Immature natural killer cell (primary cell): ENCODE results near the gene MYH7B. TPM values are rescaled to one million over a fixed set of nuclear protein-coding genes. Genes with fewer than 3 reads are reported as not detected.
A peak's percentile ranks its signal among the peaks of the same experiment; 100 is the strongest.

ENCODE experiments used
- DNase-seq, 3 donors: peaks; one replicate each; pipeline ENCODE4 v3.0.0; 2022; ENCODE audit warnings: mixed read lengths in 1 of 3
- H3K27ac Mint-ChIP-seq, 6 donors: one replicate each; pipeline ENCODE4 v1.8.0; 2020; ENCODE audit warnings: mixed read lengths in 6 of 6, mild to moderate bottlenecking in 5 of 6, inconsistent platforms in 4 of 6, moderate library complexity in 3 of 6
- H3K27me3 Mint-ChIP-seq, 3 donors: one replicate each; pipeline ENCODE4 v1.8.0; 2020 to 2021; ENCODE audit warnings: low read depth in 3 of 3, mild to moderate bottlenecking in 3 of 3, mixed read lengths in 3 of 3, moderate library complexity in 3 of 3, inconsistent platforms in 1 of 3
- H3K36me3 Mint-ChIP-seq, 3 donors: one replicate each; pipeline ENCODE4 v1.8.0; 2020; ENCODE audit warnings: mixed read lengths in 3 of 3, inconsistent platforms in 2 of 3, mild to moderate bottlenecking in 2 of 3
- H3K4me1 Mint-ChIP-seq, 2 donors: one replicate each; pipeline ENCODE4 v1.8.0; 2020; ENCODE audit warnings: inconsistent platforms in 2 of 2, mild to moderate bottlenecking in 2 of 2, mixed read lengths in 2 of 2, moderate library complexity in 1 of 2
- H3K4me3 Mint-ChIP-seq, 5 donors: one replicate each; pipeline ENCODE4 v1.8.0; 2020; ENCODE audit warnings: mild to moderate bottlenecking in 5 of 5, mixed read lengths in 5 of 5, inconsistent platforms in 3 of 5, moderate library complexity in 3 of 5
- H3K9me3 Mint-ChIP-seq, 6 donors: one replicate each; pipeline ENCODE4 v1.8.0; 2020; ENCODE audit warnings: mild to moderate bottlenecking in 6 of 6, mixed read lengths in 6 of 6, inconsistent platforms in 4 of 6, moderate library complexity in 3 of 6
- polyA plus RNA-seq, 3 donors: library from polyadenylated mRNA; unstranded; fragments of 300-500 nt; fragmentation: Illumina TruSeq; gene quantifications; one replicate each; pipeline ENCODE4 v1.2.3, GENCODE V29; 2021

Gene MYH7B
- polyA plus RNA-seq, 3 donors from 2014 or later = not detected

DNA sequence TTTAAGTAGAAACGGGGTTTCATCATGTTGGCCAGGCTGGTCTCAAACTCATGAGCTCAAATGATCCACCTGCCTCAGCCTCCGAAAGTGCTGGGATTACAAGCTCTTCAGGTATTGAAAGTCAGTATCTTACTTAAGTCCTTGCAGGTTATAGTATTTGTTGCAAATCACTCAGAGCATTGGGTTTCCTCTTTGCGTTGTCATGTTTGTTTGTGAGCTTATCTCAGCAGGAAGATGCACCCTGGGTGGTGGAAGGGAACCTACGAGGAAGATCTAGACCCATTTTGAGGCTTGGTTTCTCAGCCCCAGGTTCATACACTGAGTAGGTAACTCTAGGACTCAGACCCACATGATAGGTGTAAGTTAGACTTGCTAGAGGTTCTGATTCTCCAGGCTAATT is 18.6 kb downstream of the MYH7B start:
- Mint-ChIP-seq H3K4me3 (no peak overlapping the region), H3K4me1 (no peaks in the 10 kb centered on the region), H3K27me3 (peaks cover 0 to 6% (median 2%) of the 10 kb centered on the region in 3 donors), H3K36me3 (no peaks in the 10 kb centered on the region), H3K9me3 (no peaks in the 10 kb centered on the region), H3K27ac (no peak overlapping the region)
- no peak for DNase-seq

DNA sequence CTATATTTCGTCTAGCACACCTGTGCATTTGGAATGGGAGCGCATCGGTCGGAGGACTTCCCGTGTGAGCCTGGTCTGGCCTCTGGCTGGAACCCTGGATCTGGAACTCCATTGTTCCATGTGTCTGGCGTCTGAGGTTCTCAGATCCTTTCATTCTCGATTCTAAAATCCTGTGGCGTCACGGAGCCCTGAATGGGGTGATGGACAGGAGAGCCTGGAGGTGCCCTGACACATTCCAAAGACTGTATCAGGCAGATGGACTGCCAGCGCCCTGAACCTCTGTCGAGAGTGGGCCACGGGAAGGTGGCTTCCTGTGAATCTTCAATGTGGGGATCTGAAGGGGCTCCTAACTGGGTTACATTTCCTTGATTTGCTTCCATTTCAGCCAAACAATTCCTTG is 20.6 kb downstream of the MYH7B start:
- no peak for DNase-seq
- Mint-ChIP-seq H3K27ac (no peak overlapping the region), H3K4me1 (no peaks in the 10 kb centered on the region), H3K4me3 (no peak overlapping the region), H3K9me3 (no peaks in the 10 kb centered on the region), H3K36me3 (no peaks in the 10 kb centered on the region), H3K27me3 (peaks cover 0 to 7% (median 5%) of the 10 kb centered on the region in 3 donors)

DNA sequence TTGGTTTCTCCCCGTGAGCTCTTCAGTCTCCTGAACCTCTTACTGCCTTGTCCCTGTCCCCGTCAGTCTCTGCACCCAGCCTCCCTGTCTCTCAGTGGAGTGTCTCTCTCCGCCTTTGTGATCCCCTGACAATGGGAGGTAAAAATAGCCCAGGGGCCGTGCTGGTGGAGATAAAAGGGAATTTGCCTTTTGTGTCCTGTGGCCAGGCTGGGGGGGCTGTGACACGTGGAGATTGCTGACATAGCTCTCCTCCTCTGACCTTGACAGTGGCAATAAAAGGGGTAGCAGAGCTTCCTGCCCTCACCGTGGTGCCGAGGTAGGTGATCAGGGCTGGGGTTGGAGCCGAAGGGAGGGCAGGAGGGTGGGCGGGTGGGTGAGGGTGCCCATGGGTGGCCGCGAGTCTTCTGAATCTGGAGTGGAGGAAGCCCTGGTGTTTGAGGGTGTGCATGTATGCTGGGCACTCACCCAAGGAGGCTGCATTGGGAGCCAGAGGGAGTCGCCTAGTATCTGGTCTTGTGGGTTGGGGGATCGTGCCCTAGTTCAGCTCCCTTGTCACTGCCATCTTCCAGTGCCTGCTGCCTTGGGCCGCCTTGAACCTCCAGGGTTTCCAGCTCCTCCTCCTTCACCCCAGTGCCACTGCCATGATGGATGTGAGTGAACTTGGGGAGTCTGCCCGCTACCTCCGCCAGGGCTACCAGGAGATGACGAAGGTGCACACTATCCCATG is 21.9 kb downstream of the MYH7B start:
- no peaks in the 10 kb centered on the region for H3K4me1 Mint-ChIP-seq
- no peaks in the 10 kb centered on the region for H3K9me3 Mint-ChIP-seq
- peaks cover 2 to 10% (median 5%) of the 10 kb centered on the region in 3 donors for H3K27me3 Mint-ChIP-seq
- no peak overlapping the region for H3K4me3 Mint-ChIP-seq
- H3K36me3 Mint-ChIP-seq = no peaks in the 10 kb centered on the region
- H3K27ac Mint-ChIP-seq = no peak overlapping the region
- DNase-seq = no peak

DNA sequence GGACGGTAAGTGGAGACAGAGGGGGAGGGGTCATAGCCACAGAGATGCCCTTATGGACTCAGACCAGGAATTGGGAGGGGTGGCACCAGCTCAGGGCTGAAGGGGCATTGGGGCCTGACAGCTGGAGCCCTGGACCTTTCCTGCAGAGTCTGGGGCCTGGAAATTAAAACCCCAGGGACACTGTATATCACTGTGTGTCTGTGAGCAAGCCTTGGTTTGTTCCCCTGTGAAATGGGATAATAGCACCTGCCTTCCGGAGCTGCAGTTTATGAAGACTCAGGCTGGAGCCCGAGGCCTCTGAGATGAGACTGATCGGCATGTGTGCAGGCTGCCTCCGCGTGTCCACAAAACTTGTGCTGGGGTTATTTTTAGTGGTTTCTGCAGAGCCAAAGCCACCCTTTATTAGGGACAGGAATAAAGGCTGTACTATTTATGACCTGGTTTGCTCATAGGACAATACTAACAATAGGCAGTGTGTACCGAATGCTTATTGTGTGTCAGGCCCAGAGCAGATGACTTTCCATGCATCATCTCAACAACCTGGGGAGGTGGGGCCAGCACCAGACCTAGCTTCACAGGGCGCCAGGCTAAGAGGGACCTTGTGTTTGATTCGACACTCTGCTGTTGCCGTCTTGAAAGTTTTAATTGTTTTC is 22.6 kb downstream of the MYH7B start:
- Mint-ChIP-seq H3K36me3 (no peaks in the 10 kb centered on the region), H3K4me3 (no peak overlapping the region), H3K27me3 (peaks cover 2 to 10% (median 6%) of the 10 kb centered on the region in 3 donors), H3K4me1 (no peaks in the 10 kb centered on the region), H3K9me3 (no peaks in the 10 kb centered on the region), H3K27ac (no peak overlapping the region)
- no peak for DNase-seq

DNA sequence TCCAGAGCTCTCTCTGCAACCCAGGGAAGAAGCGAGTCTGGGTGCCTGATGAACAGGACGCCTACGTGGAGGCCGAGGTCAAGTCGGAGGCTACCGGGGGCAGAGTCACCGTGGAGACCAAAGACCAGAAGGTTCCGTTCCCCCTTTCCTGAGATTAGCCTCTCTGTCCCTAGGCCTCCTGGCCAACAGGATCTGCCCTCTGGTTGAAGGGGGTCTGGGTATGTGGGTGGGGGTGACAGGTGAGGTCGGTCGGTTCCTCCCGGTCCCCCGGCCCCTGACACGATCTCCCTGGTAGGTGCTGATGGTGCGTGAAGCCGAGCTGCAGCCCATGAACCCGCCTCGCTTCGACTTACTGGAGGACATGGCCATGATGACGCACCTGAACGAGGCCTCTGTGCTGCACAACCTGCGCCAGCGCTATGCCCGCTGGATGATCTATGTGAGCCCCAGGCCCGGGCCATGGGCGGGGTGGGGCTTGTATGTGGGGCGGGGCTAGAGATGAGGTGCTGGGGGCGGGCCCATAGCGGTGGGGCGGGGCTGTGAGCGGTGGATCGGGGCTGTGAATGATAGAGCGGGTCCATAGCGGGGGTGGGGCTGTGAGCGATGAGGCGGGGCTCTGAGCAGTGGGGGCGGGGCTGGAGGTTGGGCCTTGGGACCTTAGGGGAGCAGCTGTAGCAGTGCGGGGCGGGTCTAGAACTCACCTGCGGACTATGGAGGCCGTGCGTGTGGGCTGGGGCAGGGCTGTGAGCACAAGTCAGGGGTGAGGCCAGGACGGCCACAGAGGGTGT is 23.9 kb downstream of the MYH7B start:
- Mint-ChIP-seq H3K36me3 (no peaks in the 10 kb centered on the region), H3K4me1 (peaks cover 0 to 2% of the 10 kb centered on the region in 2 donors), H3K9me3 (no peaks in the 10 kb centered on the region), H3K27ac (no peak overlapping the region), H3K27me3 (peaks cover 2 to 10% (median 8%) of the 10 kb centered on the region in 3 donors), H3K4me3 (no peak overlapping the region)
- no peak for DNase-seq

DNA sequence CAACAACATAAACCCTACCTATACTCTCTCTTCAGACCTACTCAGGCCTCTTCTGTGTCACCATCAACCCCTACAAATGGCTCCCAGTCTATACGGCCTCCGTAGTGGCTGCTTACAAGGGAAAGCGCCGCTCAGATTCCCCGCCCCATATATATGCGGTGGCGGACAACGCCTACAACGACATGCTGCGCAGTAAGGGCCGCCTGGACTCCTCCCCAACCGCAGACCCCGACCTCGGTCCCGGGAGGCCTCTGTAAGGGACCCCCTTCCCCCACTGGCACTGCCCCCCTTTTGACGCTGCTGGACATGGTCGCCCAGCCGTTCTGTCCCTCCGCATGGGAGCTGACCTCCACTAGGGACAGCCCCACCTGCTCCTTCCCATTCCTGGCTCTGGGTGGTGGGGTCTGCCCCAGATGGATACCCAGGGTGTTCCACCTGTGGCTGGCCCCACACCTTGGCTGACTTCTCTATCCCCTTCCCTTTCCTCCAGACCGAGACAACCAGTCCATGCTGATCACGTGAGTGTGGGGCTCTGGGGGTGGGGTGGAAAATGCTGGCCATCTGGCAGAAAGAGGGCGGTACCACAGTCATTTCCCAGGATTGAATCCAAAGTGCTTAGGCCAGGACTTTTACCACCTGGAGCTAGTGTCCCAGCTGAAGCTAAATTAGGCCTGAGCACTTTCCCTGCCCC is 25.0 kb downstream of the MYH7B start:
- Mint-ChIP-seq H3K4me1 (peaks cover 0 to 2% of the 10 kb centered on the region in 2 donors), H3K9me3 (no peaks in the 10 kb centered on the region), H3K4me3 (no peak overlapping the region), H3K27me3 (peaks cover 3 to 10% (median 8%) of the 10 kb centered on the region in 3 donors), H3K27ac (no peak overlapping the region), H3K36me3 (no peaks in the 10 kb centered on the region)
- DNase-seq = no peak

DNA sequence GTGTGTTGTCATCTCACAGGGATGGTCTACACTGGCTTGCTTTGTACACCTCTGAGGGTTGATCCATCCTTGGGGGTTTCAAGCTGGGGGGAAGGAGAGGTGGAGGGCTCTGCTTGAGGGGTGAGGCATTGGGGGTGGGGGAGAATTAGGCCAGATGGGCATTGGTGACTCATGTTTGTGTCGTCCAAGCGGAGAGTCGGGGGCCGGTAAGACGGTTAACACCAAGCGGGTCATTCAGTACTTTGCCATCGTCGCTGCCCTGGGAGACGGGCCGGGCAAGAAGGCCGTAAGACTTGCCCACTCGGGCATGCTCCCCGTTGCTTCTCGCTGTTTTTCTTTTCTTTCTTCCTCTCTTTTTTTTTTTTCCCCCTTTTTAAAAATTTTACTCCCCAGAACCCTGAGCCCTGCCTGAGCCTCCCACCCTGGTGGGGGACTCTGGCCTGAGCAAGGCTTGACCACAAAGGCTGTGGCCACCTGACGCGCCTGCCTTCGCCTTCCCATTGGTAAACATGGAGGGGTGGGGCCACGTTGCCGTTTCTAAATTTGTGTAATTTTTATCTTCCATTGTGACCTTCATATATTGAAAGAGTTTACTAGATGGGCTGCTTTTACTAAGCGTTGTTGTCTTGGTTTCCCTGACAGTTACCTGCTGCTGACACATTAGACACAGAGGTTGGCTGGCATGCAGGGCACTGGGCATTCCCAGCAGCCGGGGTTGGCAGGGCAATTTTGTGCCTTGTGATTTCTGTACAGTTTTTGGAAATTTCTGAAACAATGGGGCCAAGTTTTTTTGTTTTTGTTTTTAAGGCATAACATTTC is 26.8 kb downstream of the MYH7B start:
- no peaks in the 10 kb centered on the region for H3K36me3 Mint-ChIP-seq
- H3K4me1 Mint-ChIP-seq = peaks cover 0 to 2% of the 10 kb centered on the region in 2 donors
- no peak overlapping the region for H3K27ac Mint-ChIP-seq
- DNase-seq = no peak
- H3K4me3 Mint-ChIP-seq = no peak overlapping the region
- peaks cover 3 to 8% (median 3%) of the 10 kb centered on the region in 3 donors for H3K27me3 Mint-ChIP-seq
- no peaks in the 10 kb centered on the region for H3K9me3 Mint-ChIP-seq

DNA sequence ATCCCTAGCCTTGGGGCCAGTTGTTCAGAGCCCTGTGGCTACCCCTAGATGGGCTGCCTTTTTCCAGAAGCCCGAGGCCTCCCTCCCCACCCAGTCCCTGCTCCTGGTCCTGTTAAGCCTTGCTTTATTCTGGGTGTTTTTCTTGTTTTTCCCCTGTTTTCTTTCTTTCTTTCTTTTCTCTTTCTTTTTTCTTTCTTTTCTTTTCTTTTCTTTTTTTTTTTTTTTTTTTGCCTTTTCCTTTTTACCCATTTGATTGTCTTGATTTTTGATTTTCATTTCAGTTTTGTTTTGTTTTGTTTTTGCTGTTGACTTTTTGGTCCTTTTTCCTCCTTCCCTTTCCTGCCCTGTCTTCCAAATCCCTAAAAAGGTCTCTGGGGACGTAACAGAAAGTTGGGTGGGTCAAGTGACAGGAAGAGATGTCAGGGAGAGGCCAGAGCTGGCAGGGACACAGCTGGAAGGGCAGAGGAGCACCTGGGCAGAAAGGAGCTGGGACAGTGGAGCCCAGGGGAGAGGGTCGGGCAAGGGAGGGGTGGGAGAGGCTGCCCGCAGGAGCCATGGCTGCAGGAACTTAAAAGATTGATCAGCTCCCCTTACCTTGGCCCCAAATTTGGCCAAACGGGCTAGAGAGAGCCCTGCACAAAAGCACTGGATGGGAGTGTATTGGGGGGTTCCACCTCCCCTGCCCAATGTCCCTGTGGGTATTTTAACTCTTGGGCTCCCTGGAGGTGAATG is 27.6 kb downstream of the MYH7B start:
- no peak for DNase-seq
- Mint-ChIP-seq H3K4me1 (peaks cover 0 to 2% of the 10 kb centered on the region in 2 donors), H3K4me3 (no peak overlapping the region), H3K27ac (no peak overlapping the region), H3K36me3 (no peaks in the 10 kb centered on the region), H3K9me3 (no peaks in the 10 kb centered on the region), H3K27me3 (peaks cover 3 to 6% (median 6%) of the 10 kb centered on the region in 3 donors)

DNA sequence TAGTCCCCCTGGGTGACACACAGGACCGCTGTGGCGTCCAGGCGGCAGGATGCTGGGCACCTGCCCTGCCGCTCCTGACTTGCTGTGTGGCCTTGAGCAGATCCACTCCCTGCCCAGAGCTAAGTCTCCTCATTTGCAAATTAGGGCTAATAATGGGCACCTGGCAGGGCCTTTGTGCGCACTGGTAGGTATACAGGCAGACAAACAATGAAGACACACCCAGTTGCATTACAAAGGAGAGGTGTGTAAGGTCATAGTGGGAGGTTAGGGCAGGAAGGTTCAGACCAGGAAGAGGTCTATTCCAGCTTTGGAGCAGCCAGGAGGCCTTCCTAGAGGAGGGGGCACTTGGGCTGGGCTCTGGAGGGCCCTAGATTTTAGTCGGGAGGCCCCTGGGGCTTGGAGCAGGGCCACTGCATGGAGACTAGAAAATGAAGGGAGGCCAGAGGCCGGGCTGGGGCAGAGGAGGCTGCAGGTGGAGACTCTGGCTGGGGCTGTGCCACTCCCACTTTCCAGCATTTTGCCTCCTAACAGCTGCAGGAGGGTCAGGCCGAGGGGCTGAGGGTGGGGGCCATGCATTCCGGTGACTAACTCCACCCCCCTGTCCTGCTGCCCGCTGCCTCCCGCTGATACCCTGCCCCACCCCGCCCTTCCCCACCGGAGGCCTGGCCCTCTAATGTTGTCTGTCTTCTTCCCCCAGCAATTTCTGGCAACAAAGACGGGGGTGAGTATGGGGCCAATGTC is 28.5 kb downstream of the MYH7B start:
- no peaks in the 10 kb centered on the region for H3K36me3 Mint-ChIP-seq
- no peaks in the 10 kb centered on the region for H3K9me3 Mint-ChIP-seq
- H3K27ac Mint-ChIP-seq = no peak overlapping the region
- H3K27me3 Mint-ChIP-seq = peaks cover 3 to 6% (median 6%) of the 10 kb centered on the region in 3 donors
- DNase-seq = no peak
- no peak overlapping the region for H3K4me3 Mint-ChIP-seq
- H3K4me1 Mint-ChIP-seq = peaks cover 0 to 2% of the 10 kb centered on the region in 2 donors

DNA sequence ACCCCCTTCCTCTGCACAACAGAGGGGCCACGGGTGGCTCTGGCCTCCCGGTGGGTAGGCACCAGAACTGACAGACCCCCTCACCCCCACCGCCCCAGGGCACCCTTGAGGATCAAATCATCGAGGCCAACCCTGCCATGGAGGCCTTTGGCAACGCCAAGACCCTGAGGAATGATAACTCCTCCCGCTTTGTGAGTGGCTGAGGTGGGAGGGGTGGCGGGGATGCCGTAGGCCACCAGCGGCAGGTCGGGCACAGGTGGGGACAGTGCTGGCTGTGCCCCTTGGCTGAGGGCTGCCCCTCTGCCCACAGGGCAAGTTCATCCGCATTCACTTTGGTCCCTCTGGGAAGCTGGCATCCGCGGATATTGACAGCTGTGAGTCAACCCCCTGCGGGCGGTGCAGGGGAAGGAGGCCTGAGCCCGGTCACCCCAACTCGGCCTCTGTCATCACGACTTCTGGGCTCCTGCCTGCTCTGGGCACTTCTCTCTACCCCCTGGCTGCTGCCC is 29.1 kb downstream of the MYH7B start:
- Mint-ChIP-seq H3K4me3 (no peak overlapping the region), H3K36me3 (no peaks in the 10 kb centered on the region), H3K27ac (no peak overlapping the region), H3K27me3 (peaks cover 3 to 6% (median 6%) of the 10 kb centered on the region in 3 donors), H3K9me3 (no peaks in the 10 kb centered on the region), H3K4me1 (peaks cover 0 to 2% of the 10 kb centered on the region in 2 donors)
- no peak for DNase-seq

DNA sequence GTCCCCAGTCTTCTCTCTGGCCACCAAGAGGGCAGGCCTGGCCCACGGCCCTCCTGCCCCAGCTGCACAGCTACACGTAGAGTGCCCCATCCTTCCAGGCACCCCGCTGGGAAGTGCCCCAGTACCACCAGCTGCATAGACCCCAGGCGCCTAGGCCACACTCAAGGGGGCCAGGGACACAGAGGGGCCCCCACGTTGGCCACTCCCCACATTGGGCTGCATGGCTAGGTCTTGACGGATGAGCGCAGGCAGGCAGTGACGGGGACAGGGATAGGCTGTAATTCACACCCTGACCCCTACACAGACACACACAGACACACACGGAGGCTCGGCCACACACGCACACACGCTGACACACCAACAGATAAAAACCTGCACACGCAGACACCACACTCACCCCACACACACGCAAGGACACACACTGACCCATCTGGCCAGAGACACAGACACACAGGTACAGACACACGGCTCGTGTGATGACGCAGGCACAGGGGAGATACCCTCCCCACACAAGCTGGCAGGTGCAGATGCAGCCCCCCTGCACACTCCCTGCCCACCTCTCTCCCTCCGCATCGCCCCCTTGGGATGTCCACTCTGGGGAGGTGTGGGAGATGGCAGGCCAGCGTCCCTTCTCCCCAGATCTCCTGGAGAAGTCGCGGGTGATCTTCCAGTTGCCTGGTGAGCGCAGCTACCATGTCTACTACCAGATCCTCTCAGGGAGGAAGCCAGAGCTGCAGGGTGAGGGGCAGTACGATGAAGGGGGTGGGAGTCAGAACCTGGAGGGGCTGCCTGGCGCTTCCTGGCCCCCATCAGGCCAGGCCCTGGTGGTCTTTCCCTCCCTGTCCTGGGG is 30.0 kb downstream of the MYH7B start:
- Mint-ChIP-seq H3K36me3 (no peaks in the 10 kb centered on the region), H3K4me1 (peaks cover 0 to 2% of the 10 kb centered on the region in 2 donors), H3K27me3 (peaks cover 3 to 6% (median 3%) of the 10 kb centered on the region in 3 donors), H3K27ac (peak overlapping the region in 1 of 6 donors; percentile 41), H3K9me3 (no peaks in the 10 kb centered on the region), H3K4me3 (no peak overlapping the region)
- DNase-seq = no peak
